Hematopoietic multipotent progenitor cell (in vitro differentiated cells): ENCODE measurements around the gene EYA2. TPM values are rescaled to one million over a fixed set of nuclear protein-coding genes. Genes with fewer than 3 reads are reported as not detected.
A peak's percentile ranks its signal among the peaks of the same experiment; 100 is the strongest.
"Not testable (repeated sequence)": the region's sequence is repeated elsewhere in the genome, so short reads cannot be mapped to it uniquely, and the experiment has no call there.

ENCODE experiments used
- DNase-seq, 3 donors: peaks; one replicate each; pipeline ENCODE4 v3.0.0-alpha.2; 2011 to 2015; ENCODE audit warnings: low read depth in 2 of 3, low spot score in 2 of 3
- total RNA-seq: library from RNA; depleted of rRNA; stranded (reverse); fragments of >200 nt; gene quantifications from one replicate; pipeline ENCODE4 v1.2.3, GENCODE V29; 2012

The EYA2 gene
- total RNA-seq, 1 donor: not detected

DNA sequence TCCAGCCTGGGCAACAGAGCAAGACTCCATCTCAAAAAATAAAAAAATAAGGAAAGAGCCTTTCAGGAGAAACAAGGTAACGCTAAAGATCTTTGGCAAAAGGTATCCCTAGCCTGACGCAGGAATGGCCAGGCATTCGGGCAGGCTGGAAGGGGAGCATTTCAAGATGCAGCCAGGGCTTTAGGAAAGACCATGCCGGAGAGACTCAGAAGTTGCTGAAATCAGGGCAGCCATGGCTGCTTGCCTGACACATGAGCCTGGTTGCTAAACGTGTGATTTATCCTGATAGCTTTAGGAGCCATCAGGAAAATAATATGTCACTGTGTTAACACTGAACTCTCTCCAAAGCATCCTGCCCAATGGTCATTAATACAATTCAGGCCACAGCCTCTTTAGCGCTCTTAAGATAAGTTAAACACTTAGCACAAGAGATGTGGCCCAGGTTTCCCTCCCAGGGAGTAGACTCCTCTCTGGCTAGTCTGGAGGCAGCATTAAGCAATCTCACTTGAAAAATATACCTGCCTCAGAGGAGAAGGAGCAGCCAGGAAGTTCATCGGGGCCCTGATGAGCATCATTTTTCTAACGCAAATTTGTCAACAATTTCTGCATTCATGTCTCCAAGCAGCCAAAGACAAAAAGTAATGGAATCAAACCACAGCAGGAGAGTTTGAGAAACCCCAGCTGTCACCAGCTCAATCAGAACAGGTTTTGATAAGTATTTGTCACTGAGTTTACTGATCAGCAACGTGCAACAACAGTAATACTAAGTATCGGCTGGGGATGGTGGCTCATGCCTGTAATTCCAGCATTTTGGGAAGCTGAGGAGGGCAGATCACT lies 261.9 kb downstream of the EYA2 start:
- no peak for DNase-seq

DNA sequence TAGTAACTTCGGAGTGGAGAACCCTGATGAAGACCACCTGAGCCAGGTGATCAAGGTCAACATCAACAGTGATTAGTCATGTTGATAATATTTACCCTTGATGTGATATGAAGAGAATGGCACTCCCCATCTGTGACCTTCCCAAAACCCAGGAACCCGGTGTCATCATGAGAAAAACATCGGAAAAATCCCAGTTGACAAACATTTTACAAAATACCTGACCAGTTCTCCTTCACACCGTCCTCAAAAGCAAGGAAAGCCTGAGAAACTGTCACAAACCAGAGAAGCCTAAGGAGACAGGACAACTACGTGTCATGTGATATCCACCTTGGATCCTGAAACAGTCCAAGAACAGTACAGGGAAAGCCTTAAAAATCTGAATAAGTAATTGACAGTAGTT lies 264.5 kb downstream of the EYA2 start:
- DNase-seq: no peak

DNA sequence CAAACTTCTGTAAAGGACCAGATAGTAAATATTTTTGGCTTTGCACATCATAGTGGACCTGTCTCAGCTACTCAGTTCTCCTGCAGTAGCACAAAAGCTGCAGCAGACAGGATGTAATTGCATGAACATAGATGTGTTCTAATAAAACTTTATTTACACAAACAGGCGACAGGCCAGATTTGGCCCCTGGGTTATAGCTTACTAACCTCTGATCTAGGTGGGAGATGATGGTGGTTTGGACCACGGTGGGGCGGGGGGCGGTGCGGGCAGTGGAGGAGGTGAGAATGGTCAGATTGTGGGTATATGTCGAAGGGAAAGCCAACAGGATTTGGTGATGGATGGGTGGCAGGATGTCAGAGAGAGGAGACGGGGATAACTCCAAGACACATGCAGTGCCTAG lies 265.6 kb downstream of the EYA2 start:
- no peak for DNase-seq

DNA sequence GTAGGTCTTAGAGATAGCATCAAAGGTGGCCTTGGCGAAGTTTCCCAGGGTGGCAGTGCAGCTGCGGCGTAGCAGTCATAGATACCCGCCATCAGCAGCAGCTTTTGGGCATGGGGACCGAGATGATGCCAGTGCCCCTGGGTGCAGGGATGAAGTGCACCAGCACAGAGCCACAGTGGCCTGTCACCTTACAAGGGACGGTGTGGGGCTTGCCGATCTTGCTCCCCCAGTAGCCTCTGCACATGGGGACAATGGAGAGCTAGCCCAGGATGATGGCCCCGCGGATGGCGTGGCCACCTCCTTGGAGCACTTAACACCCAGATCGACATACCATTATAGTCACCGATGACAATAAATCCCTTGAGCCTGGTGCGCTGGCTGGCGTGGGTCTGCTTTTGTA lies 266.3 kb downstream of the EYA2 start:
- no peak for DNase-seq

DNA sequence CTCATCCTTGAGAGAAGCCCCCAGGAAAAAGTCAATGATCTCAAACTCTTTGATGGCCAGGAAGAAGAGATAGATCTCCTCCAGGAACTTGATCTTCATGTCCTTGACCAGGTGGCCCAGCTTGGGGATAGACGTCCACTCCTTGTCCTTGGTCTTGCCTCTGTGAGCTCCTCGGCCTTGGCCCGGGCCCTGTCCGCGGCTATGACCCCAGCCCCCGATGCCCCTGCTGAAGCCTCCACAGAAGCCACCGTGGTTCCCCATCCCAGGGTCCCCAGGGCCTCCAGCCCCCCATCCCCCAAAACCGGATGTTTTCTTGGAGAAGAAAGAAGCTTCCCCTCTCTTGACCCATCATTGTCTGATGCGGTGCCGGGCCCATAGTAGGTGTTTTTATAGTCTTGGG lies 266.8 kb downstream of the EYA2 start:
- DNase-seq: no peak

DNA sequence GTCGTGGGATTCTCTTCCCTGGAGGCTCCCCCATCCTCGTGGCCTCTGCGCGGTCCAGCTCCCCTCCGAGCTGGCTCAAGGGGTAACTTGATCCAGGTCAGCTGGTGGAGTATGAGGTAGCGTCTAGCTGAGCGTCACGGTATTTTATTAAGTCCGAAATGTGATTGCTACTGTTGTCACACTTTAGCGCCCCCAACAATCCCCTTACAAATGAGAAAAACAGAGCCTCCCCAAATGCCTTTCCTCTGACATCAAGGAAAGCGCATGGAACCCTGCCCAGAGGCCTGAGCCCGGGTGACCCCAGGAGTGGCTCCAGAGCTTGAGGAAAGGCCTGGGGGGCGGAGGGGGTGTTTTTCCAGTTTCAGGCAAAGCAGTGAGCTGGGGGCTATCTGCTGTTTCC lies 269.5 kb downstream of the EYA2 start:
- no peak for DNase-seq

DNA sequence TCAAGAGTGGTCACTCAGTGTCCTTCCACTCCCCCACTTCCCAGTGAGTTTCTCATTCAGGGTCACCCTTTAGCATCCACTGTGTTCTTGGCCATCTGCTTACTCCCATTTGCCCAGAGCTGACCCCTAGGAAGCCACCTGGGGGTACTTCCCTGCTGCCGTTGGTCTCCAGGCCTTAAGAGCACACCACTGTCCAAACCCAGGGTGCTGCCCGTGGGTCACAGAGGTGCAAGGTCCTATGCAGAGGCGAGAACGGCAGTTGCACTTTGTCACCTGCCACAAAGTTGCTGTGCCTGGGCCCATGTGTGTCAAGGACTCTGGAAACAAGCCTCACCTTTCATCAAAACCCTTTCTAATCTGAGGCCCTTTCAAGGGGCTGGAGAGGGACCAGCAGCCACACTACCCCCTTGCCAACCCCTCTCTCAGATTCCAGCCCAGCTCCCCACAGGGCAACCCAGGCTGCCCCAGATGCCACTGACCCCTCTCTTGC lies 270.8 kb downstream of the EYA2 start:
- DNase-seq: no peak

DNA sequence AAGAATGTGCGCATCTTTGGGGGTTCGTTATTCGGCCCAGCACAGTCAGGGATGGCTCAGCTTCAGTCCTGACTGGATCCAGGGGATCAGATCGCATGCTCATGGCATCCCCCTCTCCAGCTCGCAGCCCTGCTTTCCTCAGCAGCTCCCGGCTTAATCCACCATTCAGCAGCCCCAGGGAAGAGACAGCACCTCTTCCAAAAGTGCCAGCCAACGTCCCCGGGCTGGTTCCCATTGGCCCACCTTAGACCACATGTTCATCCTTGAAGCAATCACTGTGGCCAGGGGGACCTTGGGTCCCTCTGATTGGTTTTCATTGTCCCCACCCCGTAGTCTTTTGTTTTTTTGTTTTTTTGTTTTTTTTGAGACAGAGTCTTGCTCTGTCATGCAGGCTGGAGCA lies 273.2 kb downstream of the EYA2 start:
- no peak for DNase-seq

DNA sequence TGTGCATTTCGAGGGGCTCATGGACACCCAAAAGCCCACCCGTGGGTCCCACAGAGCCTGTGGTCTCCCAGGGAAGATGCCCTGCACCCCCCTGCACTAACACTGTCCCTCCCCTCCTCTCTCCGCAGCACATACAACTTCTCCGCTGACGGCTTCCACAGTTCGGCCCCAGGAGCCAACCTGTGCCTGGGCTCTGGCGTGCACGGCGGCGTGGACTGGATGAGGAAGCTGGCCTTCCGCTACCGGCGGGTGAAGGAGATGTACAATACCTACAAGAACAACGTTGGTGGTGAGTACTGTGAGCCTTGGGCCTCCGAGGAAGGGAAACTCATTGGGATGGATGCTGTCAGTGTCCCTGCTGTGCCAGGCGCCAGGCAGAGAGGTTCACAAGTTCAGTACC lies 277.9 kb downstream of the EYA2 start:
- DNase-seq: no peak

DNA sequence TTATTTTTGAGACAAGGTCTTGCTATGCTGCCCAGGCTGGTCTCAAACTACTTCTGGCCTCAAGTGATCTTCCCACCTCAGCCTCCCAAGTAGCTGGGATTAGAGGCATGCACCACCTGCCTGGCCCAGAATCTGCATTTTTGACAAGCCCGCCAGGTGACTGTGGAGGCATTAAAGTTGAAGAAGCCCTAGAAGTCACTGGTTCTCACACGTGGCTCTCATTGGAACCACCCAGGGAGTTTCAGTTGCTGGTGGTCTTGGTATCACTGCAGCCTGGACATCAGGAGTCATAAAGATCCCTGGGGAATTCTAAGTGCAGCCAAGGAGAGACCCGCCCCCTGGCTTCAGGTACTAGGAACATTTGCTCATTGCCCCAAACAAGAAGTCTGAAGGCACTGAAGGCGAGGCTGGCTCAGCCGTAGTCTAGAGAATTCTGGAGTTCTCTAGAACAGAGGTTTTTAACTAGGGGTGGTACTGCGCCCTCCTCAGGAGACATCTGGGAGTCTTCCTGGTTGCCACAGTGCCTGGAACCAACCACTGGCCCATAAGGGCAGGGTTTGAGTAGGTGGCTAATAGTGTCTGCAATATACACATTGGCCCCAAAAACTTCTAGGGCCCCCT lies 279.1 kb downstream of the EYA2 start:
- DNase-seq: no peak

DNA sequence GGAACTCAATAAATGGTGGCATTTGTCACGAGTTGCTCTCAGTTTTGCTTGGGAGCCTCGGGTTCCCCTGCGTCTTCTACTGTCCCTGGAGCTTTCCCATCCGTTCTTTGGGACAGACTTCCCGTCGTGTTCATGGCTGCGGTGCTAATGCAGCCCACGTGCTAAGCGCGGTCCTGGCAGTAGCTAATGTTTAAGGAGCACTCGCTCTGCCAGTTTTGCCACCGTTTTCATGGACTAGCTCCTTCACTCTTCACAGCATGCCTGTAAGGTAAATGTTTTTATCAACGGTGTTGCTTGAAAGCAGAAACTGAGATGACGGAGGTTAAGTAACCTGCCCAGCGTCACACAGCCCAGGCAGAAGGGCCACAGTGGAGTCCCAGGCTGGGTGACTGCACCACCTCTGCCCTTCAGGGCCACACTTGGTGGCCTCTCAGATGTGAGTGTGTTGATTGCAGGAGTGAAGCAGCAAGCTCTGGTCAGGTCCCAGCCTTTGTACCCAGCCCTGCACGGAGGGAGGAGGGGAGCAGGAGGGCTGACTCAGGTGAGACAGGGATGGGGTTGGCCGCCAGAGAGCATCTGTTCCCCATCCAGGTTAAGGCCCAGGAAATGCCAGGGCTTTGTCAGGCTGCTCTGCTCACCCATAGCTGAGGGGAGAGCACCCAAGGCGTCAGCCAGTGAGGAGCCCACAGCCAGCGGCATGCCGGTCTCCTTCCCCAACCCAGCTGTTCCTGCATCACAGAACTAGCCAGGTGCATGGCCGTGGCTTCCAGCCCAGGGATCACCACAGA lies 280.0 kb downstream of the EYA2 start:
- no peak for DNase-seq

DNA sequence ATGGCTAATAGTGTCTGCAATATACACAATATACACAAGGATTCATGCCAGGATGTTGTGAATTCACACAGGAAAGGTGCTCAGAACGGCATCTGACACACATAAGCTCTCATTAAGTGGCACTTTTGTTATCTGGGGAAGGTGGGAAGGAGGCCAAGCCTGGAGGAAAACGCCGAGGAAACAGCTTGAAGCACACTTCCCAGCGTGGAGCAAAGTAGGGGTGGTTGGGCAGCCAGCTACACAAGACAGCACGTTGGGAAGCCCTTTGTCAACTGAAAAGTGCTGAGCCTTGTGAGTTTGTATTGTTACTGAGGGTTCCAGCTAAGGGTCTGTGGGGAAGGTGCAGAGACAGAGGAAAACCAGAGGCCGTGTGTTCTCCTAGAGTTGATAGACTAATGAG lies 280.9 kb downstream of the EYA2 start:
- no peak for DNase-seq

DNA sequence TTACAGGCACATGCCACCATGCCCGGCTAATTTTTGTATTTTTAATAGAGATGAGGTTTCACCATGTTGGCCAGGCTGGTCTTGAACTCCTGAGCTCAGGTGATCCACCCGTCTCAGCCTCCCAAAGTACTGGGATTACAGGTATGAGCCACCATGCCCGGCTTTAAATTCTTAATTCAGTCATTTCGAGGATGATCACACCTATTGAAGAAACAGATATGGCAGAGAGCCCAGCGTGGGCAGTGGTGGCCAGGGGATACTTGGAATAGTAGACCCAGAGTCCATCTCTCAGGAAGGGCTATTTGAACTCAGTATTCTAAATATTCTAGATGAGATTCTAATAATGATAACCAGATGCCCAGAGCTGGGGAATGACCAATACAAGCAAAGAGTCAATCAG lies 281.6 kb downstream of the EYA2 start:
- not testable (repeated sequence) for DNase-seq

DNA sequence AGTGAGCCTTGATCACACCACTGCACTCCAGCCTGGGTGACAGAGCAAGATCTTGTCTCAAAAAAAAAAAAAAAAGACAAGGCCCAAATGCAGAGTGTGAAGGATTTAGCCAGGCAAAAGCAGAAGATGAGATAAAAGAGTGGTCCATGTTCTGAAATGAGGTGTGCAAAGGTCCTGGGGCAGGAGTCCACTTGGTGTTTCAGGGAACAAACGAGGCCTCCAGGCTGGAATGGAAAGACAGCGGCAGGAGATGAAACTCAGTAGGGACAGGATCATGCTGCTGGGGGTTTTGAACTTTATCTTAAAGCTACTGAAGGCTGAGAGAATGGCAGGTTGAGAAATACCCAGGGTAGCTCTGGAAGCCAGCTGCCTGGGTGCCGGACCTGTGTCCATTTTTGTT lies 283.6 kb downstream of the EYA2 start:
- DNase-seq: no peak

DNA sequence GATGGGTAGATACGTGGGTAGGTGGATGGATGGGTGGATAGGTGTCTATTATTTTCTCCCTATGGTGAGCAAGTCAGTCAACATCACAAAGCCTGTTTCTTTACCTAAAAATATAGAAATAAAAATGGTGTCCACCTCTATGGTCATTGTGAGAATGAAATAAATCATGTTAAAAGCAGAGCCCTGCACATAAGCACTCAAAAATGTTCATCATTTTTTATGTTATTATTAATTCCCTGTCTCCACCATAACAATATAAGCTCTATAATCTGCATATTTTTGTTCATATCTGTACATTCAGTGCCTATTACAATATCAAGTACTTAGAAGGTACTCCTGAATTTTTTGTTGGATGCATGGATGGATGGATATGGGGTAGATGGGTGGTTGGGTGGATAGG lies 284.2 kb downstream of the EYA2 start:
- DNase-seq: no peak

DNA sequence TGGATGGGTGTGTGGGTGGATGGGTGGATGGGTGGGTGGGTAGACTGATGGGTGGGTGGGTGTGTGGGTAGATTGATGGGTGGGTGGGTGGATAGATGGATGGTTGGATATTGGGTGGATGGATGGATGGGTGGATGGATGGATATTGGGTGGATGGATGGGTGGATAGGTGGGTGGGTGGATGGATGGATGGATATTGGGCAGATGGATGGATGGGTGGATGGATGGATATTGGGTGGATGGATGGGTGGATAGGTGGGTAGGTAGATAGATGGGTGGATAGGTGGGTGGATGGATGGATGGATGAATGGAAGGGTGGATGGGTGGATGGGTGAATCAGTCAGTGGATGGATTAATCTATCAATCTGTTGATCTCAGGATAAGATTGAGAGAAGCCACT lies 284.6 kb downstream of the EYA2 start:
- no peak for DNase-seq

DNA sequence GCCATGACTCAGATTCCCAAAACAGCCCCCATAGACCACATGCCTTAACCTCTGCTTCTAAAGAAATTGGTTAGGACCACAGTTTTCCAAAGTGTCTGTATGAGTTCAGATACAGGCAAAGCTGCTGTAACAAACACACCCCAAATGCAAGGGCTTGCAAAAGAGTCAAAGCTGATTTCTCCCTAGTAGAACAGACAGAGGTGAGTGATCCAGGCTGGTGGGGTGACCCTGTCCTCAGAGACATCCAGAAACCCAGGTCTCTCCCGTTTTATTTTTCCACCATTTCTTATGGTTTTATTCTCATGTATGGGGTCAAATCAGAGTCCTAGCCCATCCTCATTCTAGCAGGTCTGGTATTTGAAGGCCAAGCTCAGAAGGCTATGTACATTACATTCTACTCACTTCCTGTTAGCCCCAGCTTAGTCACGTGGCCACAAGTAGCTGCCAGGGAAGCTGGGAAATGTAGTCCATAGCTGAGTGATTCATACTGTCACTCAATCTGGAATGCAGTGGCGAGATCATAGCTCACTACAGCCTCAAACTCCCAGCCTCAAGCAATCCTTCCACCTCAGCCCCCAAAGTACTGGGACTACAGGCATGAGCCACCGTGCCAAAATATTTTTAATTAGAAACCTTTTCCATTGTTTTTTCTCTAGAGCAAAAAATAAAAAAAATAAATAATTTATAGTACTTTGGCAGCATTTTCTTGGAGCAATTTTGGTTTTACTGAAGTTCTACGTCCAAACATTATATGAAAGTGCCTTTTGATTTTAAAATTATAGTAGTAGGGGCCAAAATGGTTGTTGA lies 286.6 kb downstream of the EYA2 start:
- peak in 1 of 3 donors; percentile 10 for DNase-seq

DNA sequence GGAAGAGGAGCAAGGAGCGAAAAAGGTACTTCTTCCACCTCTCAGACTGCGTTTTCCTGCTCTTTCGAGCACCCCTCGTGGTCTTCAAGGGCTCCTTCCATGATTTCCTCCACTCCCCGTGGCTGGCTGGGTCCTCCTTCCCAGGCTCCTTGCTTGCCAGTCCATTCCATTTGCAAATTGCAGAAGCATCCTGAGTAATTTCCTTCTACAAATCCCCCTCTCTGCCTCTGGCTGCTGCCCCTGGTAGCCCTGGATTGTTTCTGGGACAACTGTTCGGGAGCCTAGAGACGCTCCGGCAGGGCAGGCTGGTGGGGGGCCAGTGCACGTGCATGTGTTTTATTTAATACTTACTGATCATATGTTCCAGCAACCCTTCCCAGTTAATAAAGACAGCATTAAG lies 288.7 kb downstream of the EYA2 start:
- no peak for DNase-seq

DNA sequence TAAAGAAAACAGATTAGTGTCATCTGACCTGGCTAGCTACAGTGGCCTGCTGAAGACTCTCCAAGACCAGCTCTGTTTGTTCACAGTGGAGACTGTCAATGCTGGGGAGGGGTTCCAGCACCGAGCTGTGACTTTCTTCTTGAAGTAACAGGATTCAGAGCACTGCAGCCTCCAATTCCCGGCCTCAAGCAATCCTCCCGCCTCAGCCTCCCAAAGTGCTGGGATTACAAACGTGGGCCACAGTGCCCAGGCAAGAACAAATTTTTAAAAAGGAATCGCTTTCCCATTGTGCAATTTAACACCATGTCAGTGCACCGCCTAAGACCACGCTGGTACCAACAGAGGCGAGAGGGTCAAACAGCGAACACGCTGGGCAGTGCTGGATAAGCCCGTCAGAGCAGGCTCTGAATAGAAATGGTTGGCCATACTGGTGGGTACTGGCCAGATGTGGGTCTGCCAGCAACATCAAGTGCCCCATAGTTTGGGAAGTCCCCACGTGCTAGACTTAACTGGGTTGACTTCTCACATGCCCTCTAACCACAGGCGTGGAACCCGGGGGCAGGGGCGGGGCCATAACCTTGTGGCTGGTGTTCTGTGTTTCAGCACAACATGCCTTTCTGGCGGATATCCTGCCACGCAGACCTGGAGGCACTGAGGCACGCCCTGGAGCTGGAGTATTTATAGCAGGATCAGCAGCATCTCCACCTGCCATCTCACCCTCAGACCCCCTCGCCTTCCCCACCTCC lies 293.0 kb downstream of the EYA2 start:
- DNase-seq: no peak

DNA sequence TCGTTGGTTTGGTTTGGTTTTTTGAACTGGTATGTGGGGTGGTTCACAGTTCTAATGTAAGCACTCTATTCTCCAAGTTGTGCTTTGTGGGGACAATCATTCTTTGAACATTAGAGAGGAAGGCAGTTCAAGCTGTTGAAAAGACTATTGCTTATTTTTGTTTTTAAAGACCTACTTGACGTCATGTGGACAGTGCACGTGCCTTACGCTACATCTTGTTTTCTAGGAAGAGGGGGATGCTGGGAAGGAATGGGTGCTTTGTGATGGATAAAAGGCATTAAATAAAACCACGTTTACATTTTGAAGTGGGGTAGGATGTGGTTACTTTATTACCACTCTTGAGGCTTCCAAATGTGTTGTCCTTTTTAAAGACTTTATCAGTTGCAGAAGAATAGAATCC lies 293.9 kb downstream of the EYA2 start:
- no peak for DNase-seq
